ENCODE data around the gene ADAM11. TPM values are rescaled to one million over a fixed set of nuclear protein-coding genes. Genes with fewer than 3 reads are reported as not detected.
A peak's percentile ranks its signal among the peaks of the same experiment; 100 is the strongest.

ADAM11 gene
- total RNA-seq, 4 donors from 2014 or later = 1.2 to 5.5 (median 2.1) TPM

DNA sequence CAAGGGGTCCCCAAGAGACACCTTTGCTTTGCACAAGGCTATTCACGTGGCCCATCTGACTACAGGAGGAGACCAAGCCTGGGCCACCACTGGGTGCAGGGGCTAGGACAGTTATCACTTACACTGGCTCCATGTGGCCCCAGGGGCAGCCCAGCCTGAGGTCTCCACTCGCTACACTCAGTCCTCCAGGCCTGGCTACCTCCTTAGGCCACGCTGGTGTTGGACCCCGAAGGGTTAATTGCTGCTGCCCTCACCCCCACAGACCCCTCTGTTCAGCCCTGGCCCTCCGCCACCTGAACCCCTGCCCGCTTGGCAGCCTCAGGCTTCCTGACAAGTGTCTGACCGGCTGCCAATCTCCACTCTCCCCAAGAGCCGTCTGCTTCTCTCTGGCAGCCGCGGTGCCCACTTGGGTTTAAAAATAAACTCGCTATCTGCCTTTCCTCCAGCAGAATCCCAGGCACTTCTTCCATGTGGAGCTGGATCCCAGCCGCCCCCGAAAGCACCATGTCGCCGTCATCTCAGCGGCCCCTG, 27.8 kb downstream of the ADAM11 start:
- TF ChIP-seq POLR2A (IDR thresholded peaks at IDR 0.05) = no peak
- TF ChIP-seq, protein P1, sequence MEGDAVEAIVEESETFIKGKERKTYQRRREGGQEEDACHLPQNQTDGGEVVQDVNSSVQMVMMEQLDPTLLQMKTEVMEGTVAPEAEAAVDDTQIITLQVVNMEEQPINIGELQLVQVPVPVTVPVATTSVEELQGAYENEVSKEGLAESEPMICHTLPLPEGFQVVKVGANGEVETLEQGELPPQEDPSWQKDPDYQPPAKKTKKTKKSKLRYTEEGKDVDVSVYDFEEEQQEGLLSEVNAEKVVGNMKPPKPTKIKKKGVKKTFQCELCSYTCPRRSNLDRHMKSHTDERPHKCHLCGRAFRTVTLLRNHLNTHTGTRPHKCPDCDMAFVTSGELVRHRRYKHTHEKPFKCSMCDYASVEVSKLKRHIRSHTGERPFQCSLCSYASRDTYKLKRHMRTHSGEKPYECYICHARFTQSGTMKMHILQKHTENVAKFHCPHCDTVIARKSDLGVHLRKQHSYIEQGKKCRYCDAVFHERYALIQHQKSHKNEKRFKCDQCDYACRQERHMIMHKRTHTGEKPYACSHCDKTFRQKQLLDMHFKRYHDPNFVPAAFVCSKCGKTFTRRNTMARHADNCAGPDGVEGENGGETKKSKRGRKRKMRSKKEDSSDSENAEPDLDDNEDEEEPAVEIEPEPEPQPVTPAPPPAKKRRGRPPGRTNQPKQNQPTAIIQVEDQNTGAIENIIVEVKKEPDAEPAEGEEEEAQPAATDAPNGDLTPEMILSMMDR (IDR thresholded peaks at IDR 0.05) = no peak
- Histone ChIP-seq H3K4me1 (peaks cover 0 to 10% of the 10 kb centered on the region in 2 donors), H3K36me3 (no peaks in the 10 kb centered on the region), H3K4me3 (no peak overlapping the region), H3K27ac (peak overlapping the region; percentile 51 to 55), H3K9me3 (no peaks in the 10 kb centered on the region), H3K27me3 (no peaks in the 10 kb centered on the region)
- DNase-seq = no peak
- intact Hi-C loops (cut with DNase I; ENCODE audit: low total_unique reads) = no loop called here

DNA sequence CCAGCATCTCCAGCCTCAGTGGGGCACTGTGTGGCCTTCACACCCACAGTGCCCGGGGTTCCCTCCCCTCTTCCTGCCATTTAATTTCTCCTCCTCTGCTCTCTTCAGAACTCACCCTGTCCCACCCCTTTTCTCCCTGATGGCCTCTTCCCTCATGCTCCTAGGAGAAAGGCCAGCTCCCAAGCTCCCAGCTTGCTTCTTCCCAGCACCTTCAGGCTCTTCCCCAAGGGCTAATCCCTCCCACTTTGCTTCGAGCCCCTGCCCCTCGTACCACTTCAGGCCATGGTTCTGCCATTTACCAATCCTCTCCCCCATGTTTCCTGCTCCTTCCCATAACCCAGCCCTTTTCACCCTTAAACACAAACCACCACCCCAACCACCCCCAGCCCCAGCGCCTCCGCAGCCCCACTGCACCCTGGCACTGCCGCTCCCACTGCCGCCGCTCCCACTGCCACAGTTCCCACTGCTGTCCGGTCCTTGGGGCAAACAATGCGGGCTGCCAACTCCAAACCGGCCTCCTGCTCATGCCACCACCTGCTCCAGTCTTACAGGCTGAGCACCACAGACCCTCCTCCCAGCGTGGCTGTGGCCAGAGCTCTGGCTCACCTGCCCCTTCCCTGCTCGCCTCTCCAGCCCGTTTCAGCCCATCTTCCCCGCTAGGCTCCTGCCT, 28.6 kb downstream of the ADAM11 start:
- TF ChIP-seq POLR2A (IDR thresholded peaks at IDR 0.05) = no peak
- no peak for DNase-seq
- H3K27ac ChIP-seq = peak overlapping the region; percentile 51 to 55

DNA sequence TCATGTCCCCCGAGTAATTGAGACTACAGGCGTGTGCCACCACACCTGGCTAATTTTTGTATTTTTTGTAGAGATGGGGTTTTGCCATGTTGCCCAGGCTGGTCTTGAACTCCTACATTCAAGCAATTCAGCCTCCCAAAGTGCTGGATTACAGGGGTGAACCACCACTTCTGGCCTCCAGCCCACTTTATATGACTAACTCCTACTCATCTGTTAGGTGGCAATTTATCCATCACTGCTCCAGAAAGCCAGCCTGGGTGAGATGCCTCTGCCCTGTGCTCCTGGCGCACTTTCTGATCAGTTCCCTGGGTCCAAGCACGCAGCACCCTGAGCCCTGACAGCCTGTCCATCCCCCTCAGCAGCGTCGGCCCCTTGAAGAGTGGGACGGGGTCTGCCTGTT, 29.4 kb downstream of the ADAM11 start:
- no peak for TF ChIP-seq POLR2A (IDR thresholded peaks at IDR 0.05)
- TF ChIP-seq, protein P1 (IDR thresholded peaks at IDR 0.05) = no peak
- no peaks in the 10 kb centered on the region for H3K36me3 ChIP-seq
- no peaks in the 10 kb centered on the region for H3K9me3 ChIP-seq
- H3K4me3 ChIP-seq = no peak overlapping the region
- intact Hi-C loops (cut with DNase I; ENCODE audit: low total_unique reads) = no loop called here
- no peak overlapping the region for H3K27ac ChIP-seq
- no peaks in the 10 kb centered on the region for H3K27me3 ChIP-seq
- no peak for DNase-seq
- H3K4me1 ChIP-seq = peaks cover 0 to 5% of the 10 kb centered on the region in 2 donors

More for the DNA sequence above, 28.6 kb downstream of the ADAM11 start:
- H3K9me3 ChIP-seq = no peaks in the 10 kb centered on the region
- intact Hi-C loops (cut with DNase I; ENCODE audit: low total_unique reads) = no loop called here
- no peak overlapping the region for H3K4me3 ChIP-seq
- H3K27me3 ChIP-seq = no peaks in the 10 kb centered on the region
- H3K36me3 ChIP-seq = no peaks in the 10 kb centered on the region
- peaks cover 0 to 5% of the 10 kb centered on the region in 2 donors for H3K4me1 ChIP-seq

DNA sequence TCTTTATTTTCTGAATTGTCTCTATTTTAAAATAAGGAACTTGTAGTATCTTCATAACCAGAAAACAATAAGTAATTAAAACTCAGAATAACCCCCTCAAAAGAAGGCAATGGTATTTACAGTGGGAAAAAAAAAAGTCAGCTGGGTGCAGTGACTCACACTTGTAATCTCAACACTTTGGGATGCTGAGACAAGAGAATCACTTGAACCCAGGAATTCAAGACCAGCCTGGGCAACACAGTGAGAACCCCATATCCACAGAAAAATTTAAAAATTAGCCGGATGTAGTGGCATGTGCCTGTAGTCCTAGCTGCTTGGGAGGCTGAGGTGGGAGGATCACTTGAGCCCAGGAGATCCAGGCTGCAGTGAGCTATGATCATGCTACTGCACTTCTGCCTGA, 33.5 kb downstream of the ADAM11 start:
- no peaks in the 10 kb centered on the region for H3K4me1 ChIP-seq

DNA sequence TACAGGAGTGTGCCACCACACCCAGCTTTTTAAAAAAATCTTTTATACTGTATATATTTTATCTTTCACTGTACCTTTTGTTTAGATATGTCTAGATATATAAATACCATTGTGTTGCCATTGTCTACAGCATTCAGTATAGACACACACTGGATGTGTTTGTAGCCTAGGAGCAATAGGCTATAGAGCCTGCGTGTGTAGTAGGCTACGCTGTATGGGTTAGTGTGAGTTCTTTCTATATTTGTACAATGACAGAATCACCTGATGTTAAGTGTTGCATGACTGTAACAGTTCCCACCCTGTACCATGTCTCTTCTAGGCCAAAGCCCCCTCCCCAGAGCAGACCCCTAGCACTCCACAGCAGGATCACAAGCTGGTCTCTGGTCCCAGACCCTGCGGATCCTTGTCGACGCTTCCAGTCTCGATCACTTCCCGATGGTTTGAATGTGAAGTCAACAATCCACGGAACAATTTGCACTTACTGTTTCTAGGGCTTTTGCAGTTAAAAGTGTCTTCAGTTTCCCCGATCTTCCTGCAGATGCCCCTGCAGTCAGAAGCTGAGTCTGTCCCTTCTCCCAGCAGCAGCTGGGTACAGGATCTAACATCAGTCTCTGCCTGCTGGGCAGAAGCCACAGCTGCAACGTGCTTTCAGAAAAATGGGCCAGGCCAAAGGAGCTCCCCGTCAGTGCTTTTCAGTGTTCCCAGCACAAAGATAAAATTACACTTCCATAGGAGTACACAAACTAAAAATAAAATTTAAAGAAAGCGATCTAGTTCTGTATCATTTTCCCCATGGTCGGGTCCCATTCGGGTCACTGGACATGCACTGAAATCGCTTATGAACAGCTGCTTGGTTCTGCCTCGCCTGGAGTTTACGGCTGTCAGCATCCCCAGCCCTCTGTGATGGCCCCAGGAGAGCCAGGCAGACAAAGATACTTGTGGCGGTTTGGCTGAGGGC, 35.4 kb downstream of the ADAM11 start:
- intact Hi-C loops (cut with DNase I; ENCODE audit: low total_unique reads) = no loop called here
- peak overlapping the region; percentile 81 to 98 for H3K27ac ChIP-seq

More for the DNA sequence above, 33.5 kb downstream of the ADAM11 start:
- Histone ChIP-seq H3K27me3 (no peaks in the 10 kb centered on the region), H3K36me3 (no peaks in the 10 kb centered on the region), H3K4me3 (no peak overlapping the region), H3K27ac (peak overlapping the region in 1 of 2 donors; percentile 21), H3K9me3 (no peaks in the 10 kb centered on the region)
- TF ChIP-seq, protein P1 (IDR thresholded peaks at IDR 0.05) = no peak
- TF ChIP-seq POLR2A (IDR thresholded peaks at IDR 0.05) = no peak
- no peak for DNase-seq
- intact Hi-C loops (cut with DNase I; ENCODE audit: low total_unique reads) = no loop called here

More for the DNA sequence above, 35.4 kb downstream of the ADAM11 start:
- TF ChIP-seq POLR2A (IDR thresholded peaks at IDR 0.05) = no peak
- TF ChIP-seq, protein P1 (IDR thresholded peaks at IDR 0.05) = no peak
- Histone ChIP-seq H3K4me1 (no peaks in the 10 kb centered on the region), H3K36me3 (no peaks in the 10 kb centered on the region), H3K9me3 (no peaks in the 10 kb centered on the region), H3K4me3 (no peak overlapping the region), H3K27me3 (no peaks in the 10 kb centered on the region)
- DNase-seq = no peak
